T-helper 1 cell (primary cell): Measurements from ENCODE around the gene CD180.

Experiments used
- DNase-seq, 5 donors: peaks; one replicate each; pipeline ENCODE4 v3.0.0-alpha.2; 2012 to 2020

Gene CD180

GRCh38 chr5:67209141-67209771, 12.7 kb upstream of the CD180 start:
- peak in 4 of 5 donors; percentile 27 to 82 (median 54) for DNase-seq

- DNase-seq, result no peak
These were observed 11.8 kb upstream of the CD180 start for GRCh38 chr5:67208403-67208802.

GRCh38 chr5:67206929-67207328, 10.3 kb upstream of the CD180 start:
- DNase-seq, result peak; percentile 54 to 99 (median 71)

GRCh38 chr5:67206461-67206860, 9.9 kb upstream of the CD180 start:
- no peak for DNase-seq

GRCh38 chr5:67205981-67206380, 9.4 kb upstream of the CD180 start:
- no peak for DNase-seq

GRCh38 chr5:67204821-67205220, 8.2 kb upstream of the CD180 start:
- DNase-seq, result no peak

GRCh38 chr5:67203701-67204074, 7.1 kb upstream of the CD180 start:
- no peak for DNase-seq

- DNase-seq, result no peak
These were observed 6.2 kb upstream of the CD180 start for GRCh38 chr5:67202828-67203227.

GRCh38 chr5:67201897-67202549, 5.4 kb upstream of the CD180 start:
- DNase-seq, result no peak

- DNase-seq, result no peak
These were observed 4.4 kb upstream of the CD180 start for GRCh38 chr5:67200809-67201562.

GRCh38 chr5:67199859-67200258, 3.3 kb upstream of the CD180 start:
- DNase-seq, result no peak

GRCh38 chr5:67198917-67199316, 2.3 kb upstream of the CD180 start:
- no peak for DNase-seq

GRCh38 chr5:67197536-67197935, 937 bp upstream of the CD180 start:
- DNase-seq, result no peak

- DNase-seq, result no peak
These were observed 958 bp downstream of the CD180 start for GRCh38 chr5:67195406-67196275.

GRCh38 chr5:67194166-67194565, 2.4 kb downstream of the CD180 start:
- no peak for DNase-seq

- DNase-seq, result no peak
These were observed 3.2 kb downstream of the CD180 start for GRCh38 chr5:67193439-67193807.

GRCh38 chr5:67192719-67193438, 3.7 kb downstream of the CD180 start:
- no peak for DNase-seq

- no peak for DNase-seq
These were observed 5.7 kb downstream of the CD180 start for GRCh38 chr5:67190861-67191260.

GRCh38 chr5:67190410-67190809, 6.2 kb downstream of the CD180 start:
- DNase-seq, result no peak

GRCh38 chr5:67189931-67190330, 6.7 kb downstream of the CD180 start:
- no peak for DNase-seq

- no peak for DNase-seq
These were observed 7.6 kb downstream of the CD180 start for GRCh38 chr5:67189079-67189354.

GRCh38 chr5:67188274-67189078, 8.1 kb downstream of the CD180 start:
- peak in 1 of 5 donors; percentile 53 for DNase-seq
